Measurements from ENCODE around the gene LAIR1.

Gene LAIR1

DNA sequence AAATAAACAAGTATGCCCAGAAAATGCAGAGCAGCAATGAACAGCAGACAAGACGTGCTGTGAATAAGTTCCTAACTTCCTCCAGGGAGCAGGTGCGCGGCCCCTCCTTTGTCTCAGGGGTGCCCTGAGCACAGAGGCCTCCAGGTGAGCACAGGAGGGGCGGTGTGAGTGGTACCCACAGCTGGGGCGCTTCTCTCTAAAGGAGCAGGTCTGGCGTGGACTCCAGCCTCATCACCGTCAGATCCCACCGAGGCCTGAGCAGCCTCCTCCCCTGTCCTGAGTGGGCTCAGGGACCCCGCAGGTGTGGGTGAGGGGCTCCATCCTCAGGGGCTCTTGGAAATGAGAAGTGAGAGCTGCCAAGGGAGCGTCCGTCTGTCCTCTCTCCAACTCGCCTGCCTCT is 54.9 kb downstream of the LAIR1 start:
- no peaks in the 10 kb centered on the region for H3K36me3 ChIP-seq (ENCODE audit: control insufficient read depth in 2 of 2, insufficient read depth in 1 of 2, low read length in 2 of 2)
- no peaks in the 10 kb centered on the region for H3K4me1 ChIP-seq (ENCODE audit: control insufficient read depth, insufficient read depth, low read length)
- no peak overlapping the region for H3K27ac ChIP-seq (ENCODE audit: extremely low read depth, low read depth, low read length)
- H3K9me3 ChIP-seq (ENCODE audit: control insufficient read depth, insufficient read depth, low read depth, low read length), result no peaks in the 10 kb centered on the region
- TF ChIP-seq SP2 (tag by site-specific recombination; IDR thresholded peaks at IDR 0.05), result no peak
- no peak for TF ChIP-seq ZFP3 (tag by site-specific recombination; IDR thresholded peaks at IDR 0.05; ENCODE audit: low read depth)
- no peak for TF ChIP-seq MEIS1 (CRISPR knock-in tag; IDR thresholded peaks at IDR 0.05; ENCODE audit: borderline replicate concordance)
- ChIA-PET POLR2A (no interaction called here), CTCF (interaction anchor here (1.6 kb wide), 1 partner anchor 15 kb away, joined by 6 read pairs; no protein-coding TSS in a partner anchor)
- no peak overlapping the region for H3K4me3 ChIP-seq (ENCODE audit: low read depth, low read length)

DNA sequence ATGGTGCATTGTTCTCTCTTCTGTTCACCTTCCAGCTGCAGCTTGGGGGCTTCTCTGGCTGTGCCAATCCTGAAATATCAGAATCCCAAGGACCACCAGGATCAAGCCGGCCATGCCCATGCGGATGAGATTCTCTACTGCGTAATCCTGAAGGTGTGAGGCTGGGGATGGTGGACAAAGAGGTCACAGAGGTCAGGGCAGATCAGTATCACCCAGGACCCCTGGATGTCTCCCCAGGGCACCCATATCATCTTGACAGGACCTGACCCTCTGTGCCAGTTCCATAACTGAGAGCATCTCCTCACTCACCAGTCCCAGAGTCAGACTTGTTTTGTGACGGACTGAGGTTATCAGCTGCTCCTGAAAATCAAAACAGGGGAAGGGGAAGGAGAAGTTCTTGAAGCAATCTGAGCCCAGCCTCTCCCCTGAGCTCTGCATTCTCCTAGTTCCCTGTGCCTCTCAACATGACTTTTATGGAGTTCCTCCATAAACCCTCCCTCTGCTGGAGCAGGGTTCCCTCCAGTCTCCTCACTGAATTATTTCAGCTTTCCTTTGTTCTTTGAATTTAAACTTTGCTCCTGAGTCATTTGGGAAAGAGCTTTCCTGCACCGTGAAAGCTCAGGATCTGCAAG is 57.2 kb downstream of the LAIR1 start:
- no peaks in the 10 kb centered on the region for H3K4me1 ChIP-seq (ENCODE audit: control insufficient read depth, insufficient read depth, low read length)
- H3K4me3 ChIP-seq (ENCODE audit: low read depth, low read length), result no peak overlapping the region
- ChIA-PET POLR2A (no interaction called here), CTCF (interaction anchor here (1.9 to 2.2 kb wide), 2 partner anchors 17 to 42 kb away, joined by 6 to 7 read pairs; no protein-coding TSS in a partner anchor)
- TF ChIP-seq OVOL3 (tag by site-specific recombination; IDR thresholded peaks at IDR 0.05) (no peak), ZNF664 (tag by site-specific recombination; IDR thresholded peaks at IDR 0.05) (no peak), ZNF2 (tag by site-specific recombination; IDR thresholded peaks at IDR 0.05) (no peak)
- TF ChIP-seq, protein P1, sequence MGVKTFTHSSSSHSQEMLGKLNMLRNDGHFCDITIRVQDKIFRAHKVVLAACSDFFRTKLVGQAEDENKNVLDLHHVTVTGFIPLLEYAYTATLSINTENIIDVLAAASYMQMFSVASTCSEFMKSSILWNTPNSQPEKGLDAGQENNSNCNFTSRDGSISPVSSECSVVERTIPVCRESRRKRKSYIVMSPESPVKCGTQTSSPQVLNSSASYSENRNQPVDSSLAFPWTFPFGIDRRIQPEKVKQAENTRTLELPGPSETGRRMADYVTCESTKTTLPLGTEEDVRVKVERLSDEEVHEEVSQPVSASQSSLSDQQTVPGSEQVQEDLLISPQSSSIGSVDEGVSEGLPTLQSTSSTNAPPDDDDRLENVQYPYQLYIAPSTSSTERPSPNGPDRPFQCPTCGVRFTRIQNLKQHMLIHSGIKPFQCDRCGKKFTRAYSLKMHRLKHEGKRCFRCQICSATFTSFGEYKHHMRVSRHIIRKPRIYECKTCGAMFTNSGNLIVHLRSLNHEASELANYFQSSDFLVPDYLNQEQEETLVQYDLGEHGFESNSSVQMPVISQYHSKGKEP (tag by site-specific recombination; IDR thresholded peaks at IDR 0.05), result no peak
- H3K27ac ChIP-seq (ENCODE audit: extremely low read depth, low read depth, low read length), result no peak overlapping the region
- H3K36me3 ChIP-seq (ENCODE audit: control insufficient read depth in 2 of 2, insufficient read depth in 1 of 2, low read length in 2 of 2), result no peaks in the 10 kb centered on the region
- no peaks in the 10 kb centered on the region for H3K9me3 ChIP-seq (ENCODE audit: control insufficient read depth, insufficient read depth, low read depth, low read length)

DNA sequence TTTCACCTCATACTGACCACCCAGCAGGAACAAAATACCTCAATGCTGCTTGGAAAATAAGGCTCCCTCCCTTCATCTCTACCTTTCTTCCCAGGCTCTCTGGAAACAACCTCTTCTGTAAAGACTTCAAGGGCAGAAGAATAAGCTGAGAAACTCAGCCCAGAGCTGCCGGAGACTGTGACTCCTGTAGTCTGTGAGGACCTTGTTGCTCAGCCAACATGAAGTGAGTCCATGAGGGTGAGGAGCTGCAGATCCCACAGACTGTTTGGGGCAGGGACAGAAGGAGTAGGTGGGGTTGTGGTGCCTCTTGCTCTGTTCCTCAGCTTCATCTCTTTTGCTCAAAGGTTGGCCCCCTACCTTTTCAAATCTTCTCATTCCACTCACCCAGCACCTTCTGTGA is 59.6 kb downstream of the LAIR1 start:
- H3K27ac ChIP-seq (ENCODE audit: extremely low read depth, low read depth, low read length), result no peak overlapping the region
- no peaks in the 10 kb centered on the region for H3K9me3 ChIP-seq (ENCODE audit: control insufficient read depth, insufficient read depth, low read depth, low read length)
- CTCF ChIA-PET, result no interaction called here
- TF ChIP-seq ZNF558 (tag by site-specific recombination; IDR thresholded peaks at IDR 0.05), result no peak
- TF ChIP-seq, protein P2, sequence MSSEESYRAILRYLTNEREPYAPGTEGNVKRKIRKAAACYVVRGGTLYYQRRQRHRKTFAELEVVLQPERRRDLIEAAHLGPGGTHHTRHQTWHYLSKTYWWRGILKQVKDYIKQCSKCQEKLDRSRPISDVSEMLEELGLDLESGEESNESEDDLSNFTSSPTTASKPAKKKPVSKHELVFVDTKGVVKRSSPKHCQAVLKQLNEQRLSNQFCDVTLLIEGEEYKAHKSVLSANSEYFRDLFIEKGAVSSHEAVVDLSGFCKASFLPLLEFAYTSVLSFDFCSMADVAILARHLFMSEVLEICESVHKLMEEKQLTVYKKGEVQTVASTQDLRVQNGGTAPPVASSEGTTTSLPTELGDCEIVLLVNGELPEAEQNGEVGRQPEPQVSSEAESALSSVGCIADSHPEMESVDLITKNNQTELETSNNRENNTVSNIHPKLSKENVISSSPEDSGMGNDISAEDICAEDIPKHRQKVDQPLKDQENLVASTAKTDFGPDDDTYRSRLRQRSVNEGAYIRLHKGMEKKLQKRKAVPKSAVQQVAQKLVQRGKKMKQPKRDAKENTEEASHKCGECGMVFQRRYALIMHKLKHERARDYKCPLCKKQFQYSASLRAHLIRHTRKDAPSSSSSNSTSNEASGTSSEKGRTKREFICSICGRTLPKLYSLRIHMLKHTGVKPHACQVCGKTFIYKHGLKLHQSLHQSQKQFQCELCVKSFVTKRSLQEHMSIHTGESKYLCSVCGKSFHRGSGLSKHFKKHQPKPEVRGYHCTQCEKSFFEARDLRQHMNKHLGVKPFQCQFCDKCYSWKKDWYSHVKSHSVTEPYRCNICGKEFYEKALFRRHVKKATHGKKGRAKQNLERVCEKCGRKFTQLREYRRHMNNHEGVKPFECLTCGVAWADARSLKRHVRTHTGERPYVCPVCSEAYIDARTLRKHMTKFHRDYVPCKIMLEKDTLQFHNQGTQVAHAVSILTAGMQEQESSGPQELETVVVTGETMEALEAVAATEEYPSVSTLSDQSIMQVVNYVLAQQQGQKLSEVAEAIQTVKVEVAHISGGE (tag by site-specific recombination; conservative IDR thresholded peaks at IDR 0.05; ENCODE audit: low read depth), result no peak
- no peak for TF ChIP-seq ZNF423 (tag by site-specific recombination; IDR thresholded peaks at IDR 0.05)
- H3K4me1 ChIP-seq (ENCODE audit: control insufficient read depth, insufficient read depth, low read length), result no peaks in the 10 kb centered on the region
- no peaks in the 10 kb centered on the region for H3K36me3 ChIP-seq (ENCODE audit: control insufficient read depth in 2 of 2, insufficient read depth in 1 of 2, low read length in 2 of 2)
- H3K4me3 ChIP-seq (ENCODE audit: low read depth, low read length), result no peak overlapping the region
- POLR2A ChIA-PET, result no interaction called here

DNA sequence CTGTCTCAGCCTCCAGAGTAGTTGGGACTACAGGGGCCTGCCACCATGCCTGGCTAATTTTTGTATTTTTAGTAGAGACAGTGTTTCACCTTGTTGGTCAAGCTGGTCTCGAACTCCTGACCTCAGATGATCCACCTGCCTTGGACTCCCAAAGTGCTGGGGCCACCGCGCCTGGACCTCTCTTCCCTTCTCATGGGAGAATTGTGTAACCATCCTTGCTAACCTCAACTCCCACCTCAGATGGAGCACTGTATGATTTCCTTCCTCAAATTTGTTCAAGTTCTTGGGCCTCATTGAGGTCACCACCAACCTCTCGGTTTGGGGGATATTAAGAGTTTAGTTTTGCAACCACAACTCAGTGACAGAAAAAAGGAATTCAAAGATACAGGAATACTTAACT is 62.5 kb downstream of the LAIR1 start:
- no peaks in the 10 kb centered on the region for H3K9me3 ChIP-seq (ENCODE audit: control insufficient read depth, insufficient read depth, low read depth, low read length)
- POLR2A ChIA-PET, result no interaction called here
- TF ChIP-seq ZNF37A (tag by site-specific recombination; IDR thresholded peaks at IDR 0.05), result no peak
- TF ChIP-seq, protein P3, sequence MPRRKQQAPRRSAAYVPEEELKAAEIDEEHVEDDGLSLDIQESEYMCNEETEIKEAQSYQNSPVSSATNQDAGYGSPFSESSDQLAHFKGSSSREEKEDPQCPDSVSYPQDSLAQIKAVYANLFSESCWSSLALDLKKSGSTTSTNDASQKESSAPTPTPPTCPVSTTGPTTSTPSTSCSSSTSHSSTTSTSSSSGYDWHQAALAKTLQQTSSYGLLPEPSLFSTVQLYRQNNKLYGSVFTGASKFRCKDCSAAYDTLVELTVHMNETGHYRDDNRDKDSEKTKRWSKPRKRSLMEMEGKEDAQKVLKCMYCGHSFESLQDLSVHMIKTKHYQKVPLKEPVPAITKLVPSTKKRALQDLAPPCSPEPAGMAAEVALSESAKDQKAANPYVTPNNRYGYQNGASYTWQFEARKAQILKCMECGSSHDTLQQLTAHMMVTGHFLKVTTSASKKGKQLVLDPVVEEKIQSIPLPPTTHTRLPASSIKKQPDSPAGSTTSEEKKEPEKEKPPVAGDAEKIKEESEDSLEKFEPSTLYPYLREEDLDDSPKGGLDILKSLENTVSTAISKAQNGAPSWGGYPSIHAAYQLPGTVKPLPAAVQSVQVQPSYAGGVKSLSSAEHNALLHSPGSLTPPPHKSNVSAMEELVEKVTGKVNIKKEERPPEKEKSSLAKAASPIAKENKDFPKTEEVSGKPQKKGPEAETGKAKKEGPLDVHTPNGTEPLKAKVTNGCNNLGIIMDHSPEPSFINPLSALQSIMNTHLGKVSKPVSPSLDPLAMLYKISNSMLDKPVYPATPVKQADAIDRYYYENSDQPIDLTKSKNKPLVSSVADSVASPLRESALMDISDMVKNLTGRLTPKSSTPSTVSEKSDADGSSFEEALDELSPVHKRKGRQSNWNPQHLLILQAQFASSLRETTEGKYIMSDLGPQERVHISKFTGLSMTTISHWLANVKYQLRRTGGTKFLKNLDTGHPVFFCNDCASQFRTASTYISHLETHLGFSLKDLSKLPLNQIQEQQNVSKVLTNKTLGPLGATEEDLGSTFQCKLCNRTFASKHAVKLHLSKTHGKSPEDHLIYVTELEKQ (tag by site-specific recombination; IDR thresholded peaks at IDR 0.05; ENCODE audit: borderline replicate concordance), result no peak
- TF ChIP-seq ZNF664 (tag by site-specific recombination; IDR thresholded peaks at IDR 0.05), result no peak
- no peak for TF ChIP-seq ZNF175 (tag by site-specific recombination; IDR thresholded peaks at IDR 0.05)
- no peak for TF ChIP-seq ZNF549 (tag by site-specific recombination; IDR thresholded peaks at IDR 0.05)
- no peak for TF ChIP-seq ZNF548 (tag by site-specific recombination; IDR thresholded peaks at IDR 0.05)
- CTCF ChIA-PET, result interaction anchor here (0.7 to 1.3 kb wide), 2 partner anchors 20 to 136 kb away, joined by 3 read pairs; no protein-coding TSS in a partner anchor
- H3K27ac ChIP-seq (ENCODE audit: extremely low read depth, low read depth, low read length), result no peak overlapping the region
- no peaks in the 10 kb centered on the region for H3K36me3 ChIP-seq (ENCODE audit: control insufficient read depth in 2 of 2, insufficient read depth in 1 of 2, low read length in 2 of 2)
- H3K4me3 ChIP-seq (ENCODE audit: low read depth, low read length), result no peak overlapping the region
- H3K4me1 ChIP-seq (ENCODE audit: control insufficient read depth, insufficient read depth, low read length), result no peaks in the 10 kb centered on the region
